HCT116 (cell line): ENCODE results near the gene RAET1L. TPM values are rescaled to one million over a fixed set of nuclear protein-coding genes. Genes with fewer than 3 reads are reported as not detected.

Experiments
- ATAC-seq: fragments of 200-7000 bp; cut with Tn5 transposase; 2 replicates; pipeline ENCODE4 v1.9.1; 2020; ENCODE audit warnings: mild to moderate bottlenecking, moderate library complexity
- BruUV-seq: library from RNA; stranded (reverse); fragments of 400-500 nt; replicated peaks from 2 replicates; lab custom pipeline; 2021; lab: Mats Ljungman, UMichigan
- CTCF ChIA-PET: fragments of 300-600 bp; sonication (Branson Sonifier 250); formaldehyde crosslinking; loops from one replicate; lab custom pipeline; 2021; ENCODE audit warnings: antibody characterized with exemption; lab: Charles Lee
- POLR2A ChIA-PET: fragments of 300-600, 350-600 bp; sonication (Branson Sonifier 250); formaldehyde crosslinking; loops from one replicate; lab custom pipeline; 2021; ENCODE audit warnings: antibody characterized with exemption; lab: Charles Lee
- RAD21 ChIA-PET, 2 experiments: fragments of 300-600 bp; sonication (Branson Sonifier 250); formaldehyde crosslinking; loops; one replicate each; lab custom pipeline; 2023; ENCODE audit warnings: low total read pairs in 2 of 2; ENCODE audit not compliant: uncharacterized antibody in 2 of 2, unreplicated experiment in 2 of 2, low non-redundant PET in 1 of 2; lab: Charles Lee
- DNase-seq: peaks from one replicate; pipeline ENCODE4 v3.0.0-alpha.2; 2010; ENCODE audit warnings: low read depth, low spot score
- H2AFZ ChIP-seq: fragments of 200-600 bp; shearing (Covaris generic), sonication (generic); 2 replicates; pipeline ENCODE4 v1.6.1; 2017; ENCODE audit warnings: low read depth, mixed run types, mixed read lengths, antibody characterized with exemption, low read length; ENCODE audit not compliant: poor library complexity, severe bottlenecking
- H3K27ac ChIP-seq: 2 replicates; pipeline ENCODE4 v1.5.1; 2012; ENCODE audit warnings: low read depth, low read length
- H3K27me3 ChIP-seq: fragments of 200-600 bp; sonication (generic); 2 replicates; pipeline ENCODE4 v1.6.1; 2016; ENCODE audit warnings: mixed run types, low read length, mixed read lengths; ENCODE audit not compliant: insufficient read depth
- H3K36me3 ChIP-seq, 2 experiments: fragments of 200-500 bp in 1 of 2; fragments of 200-600 bp in 1 of 2; sonication (Bioruptor generic) in 1 of 2; sonication (generic) in 1 of 2; 2 replicates each; pipeline versions ENCODE4 v1.5.1 to v1.6.1; 2014 to 2016; ENCODE audit warnings: low read length in 2 of 2, inconsistent platforms in 1 of 2, mixed read lengths in 1 of 2, mixed run types in 1 of 2; ENCODE audit not compliant: insufficient read depth in 2 of 2, control insufficient read depth in 1 of 2
- H3K4me1 ChIP-seq, 2 experiments: fragments of 200-600 bp in 1 of 2; sonication (generic) in 1 of 2; 2 replicates each; pipeline versions ENCODE4 v1.5.1 to v1.6.1; 2012 to 2017; ENCODE audit warnings: low read length in 2 of 2, inconsistent platforms in 1 of 2, mild to moderate bottlenecking in 1 of 2, mixed read lengths in 1 of 2, mixed run types in 1 of 2, moderate library complexity in 1 of 2; ENCODE audit not compliant: insufficient read depth in 2 of 2, control insufficient read depth in 1 of 2
- H3K4me2 ChIP-seq: fragments of 200-600 bp; sonication (generic); 2 replicates; pipeline ENCODE4 v1.6.1; 2017; ENCODE audit warnings: mixed run types, low read length, mixed read lengths
- H3K4me3 ChIP-seq, 2 experiments: fragments of 200-600 bp in 1 of 2; sonication (generic) in 1 of 2; replicated peaks in 1 of 2; 2 replicates each; pipeline ENCODE4 v1.5.1; 2011 to 2016; ENCODE audit warnings: low read length in 2 of 2, control low read depth in 1 of 2, low read depth in 1 of 2, mild to moderate bottlenecking in 1 of 2, mixed read lengths in 1 of 2, mixed run types in 1 of 2
- H3K79me2 ChIP-seq: fragments of 200-600 bp; sonication (generic); 2 replicates; pipeline ENCODE4 v1.6.1; 2017; ENCODE audit warnings: mild to moderate bottlenecking, mixed run types, low read length, moderate library complexity, mixed read lengths; ENCODE audit not compliant: insufficient read depth
- H3K9ac ChIP-seq: fragments of 200-600 bp; sonication (generic); 2 replicates; pipeline ENCODE4 v1.6.1; 2016; ENCODE audit warnings: low read length, mixed read lengths
- H3K9me2 ChIP-seq: fragments of 200-600 bp; sonication (generic), shearing (Covaris generic); 2 replicates; pipeline ENCODE4 v1.6.1; 2017; ENCODE audit warnings: mixed run types, mild to moderate bottlenecking, moderate library complexity; ENCODE audit not compliant: insufficient read depth
- H3K9me3 ChIP-seq, 2 experiments: fragments of 200-500 bp in 1 of 2; fragments of 200-600 bp in 1 of 2; sonication (Bioruptor generic) in 1 of 2; sonication (generic) in 1 of 2; 2 replicates each; pipeline ENCODE4 v1.6.1; 2014 to 2017; ENCODE audit warnings: low read length in 2 of 2, mixed read lengths in 2 of 2, inconsistent platforms in 1 of 2, low read depth in 1 of 2, mild to moderate bottlenecking in 1 of 2, mixed run types in 1 of 2, moderate library complexity in 1 of 2; ENCODE audit not compliant: control insufficient read depth in 1 of 2, insufficient read depth in 1 of 2
- H4K20me1 ChIP-seq: fragments of 200-600 bp; sonication (generic), shearing (Covaris generic); 2 replicates; pipeline ENCODE4 v1.6.1; 2017; ENCODE audit warnings: mixed run types, mild to moderate bottlenecking, moderate library complexity; ENCODE audit not compliant: insufficient read depth
- CBX3 ChIP-seq: IDR thresholded peaks from 2 replicates; pipeline ENCODE4 v1.6.1; 2012; ENCODE audit warnings: low read depth
- CEBPB ChIP-seq: IDR thresholded peaks from 2 replicates; pipeline ENCODE4 v1.6.1; 2012; ENCODE audit warnings: low read depth
- EGR1 ChIP-seq: IDR thresholded peaks from 2 replicates; pipeline ENCODE4 v1.6.1; 2012; ENCODE audit warnings: low read depth
- EZH2phosphoT487 ChIP-seq: fragments of 200-600 bp; IDR thresholded peaks from 2 replicates; pipeline ENCODE4 v1.6.1; 2018; ENCODE audit warnings: antibody characterized with exemption, borderline replicate concordance
- FOSL1 ChIP-seq: IDR thresholded peaks from 2 replicates; pipeline ENCODE4 v1.6.1; 2012; ENCODE audit warnings: low read depth
- JUND ChIP-seq: IDR thresholded peaks from 2 replicates; pipeline ENCODE4 v1.6.1; 2012
- POLR2AphosphoS5 ChIP-seq: IDR thresholded peaks from 2 replicates; pipeline ENCODE4 v1.6.1; 2011; ENCODE audit warnings: mild to moderate bottlenecking, low read depth, low read length, moderate library complexity
- RAD21 ChIP-seq: IDR thresholded peaks from 2 replicates; pipeline ENCODE4 v1.6.1; 2012; ENCODE audit warnings: low read depth, mild to moderate bottlenecking
- SIN3A ChIP-seq: IDR thresholded peaks from 2 replicates; pipeline ENCODE4 v1.6.1; 2012; ENCODE audit warnings: low read depth
- SRF ChIP-seq: IDR thresholded peaks from 2 replicates; pipeline ENCODE4 v1.6.1; 2012; ENCODE audit warnings: low read depth
- TCF7L2 ChIP-seq: IDR thresholded peaks from 2 replicates; pipeline ENCODE4 v1.7.0; 2011; ENCODE audit warnings: borderline replicate concordance, inconsistent platforms; ENCODE audit not compliant: insufficient read depth, insufficient read length; ENCODE audit errors: extremely low read depth
- YY1 ChIP-seq: IDR thresholded peaks from 2 replicates; pipeline ENCODE4 v1.6.1; 2011; ENCODE audit warnings: low read length, low read depth, moderate library complexity, mild to moderate bottlenecking; ENCODE audit not compliant: insufficient replicate concordance; ENCODE audit errors: extremely low read depth
- ZFX ChIP-seq: fragments of 450-650 bp; IDR thresholded peaks from 2 replicates; pipeline ENCODE4 v1.6.1; 2017
- ZNF274 ChIP-seq: fragments of 200-500 bp; sonication (Bioruptor generic); IDR thresholded peaks from 2 replicates; pipeline ENCODE4 v1.6.1; 2014; ENCODE audit warnings: mild to moderate bottlenecking, low read depth, low read length, inconsistent platforms
- intact Hi-C: fragments of 100-400 bp; cut with micrococcal nuclease; formaldehyde crosslinking; loops from 2 replicates; pipeline ENCODE4 v1.10.0; 2022
- total RNA-seq: library from RNA; stranded (reverse); gene quantifications from one replicate; pipeline ENCODE4 v1.2.1, GENCODE V29; 2021; ENCODE audit not compliant: unreplicated experiment
- TF ChIP-seq, protein P1 (sequence below): IDR thresholded peaks from 2 replicates; pipeline ENCODE4 v1.6.1; 2011; ENCODE audit warnings: mild to moderate bottlenecking, low read length, moderate library complexity; ENCODE audit not compliant: insufficient replicate concordance; ENCODE audit errors: extremely low read depth
- TF ChIP-seq, protein P2 (sequence below), 3 experiments: fragments of 200-600 bp in 1 of 3; sonication (generic) in 1 of 3; IDR thresholded peaks in 2 of 3; conservative IDR thresholded peaks in 1 of 3; 2 replicates each; pipeline ENCODE4 v1.5.1; 2012 to 2017; ENCODE audit warnings: low read depth in 2 of 3, low read length in 2 of 3, antibody characterized with exemption in 1 of 3, borderline replicate concordance in 1 of 3, control low read depth in 1 of 3, mild to moderate bottlenecking in 1 of 3, mixed read lengths in 1 of 3, mixed run types in 1 of 3, moderate library complexity in 1 of 3; ENCODE audit not compliant: insufficient read depth in 1 of 3
- TF ChIP-seq, protein P3 (sequence below): IDR thresholded peaks from 2 replicates; pipeline ENCODE4 v1.6.1; 2012
- TF ChIP-seq, protein P4 (sequence below): IDR thresholded peaks from 2 replicates; pipeline ENCODE4 v1.6.1; 2012; ENCODE audit warnings: low read depth
- TF ChIP-seq, protein P5 (sequence below): IDR thresholded peaks from 2 replicates; pipeline ENCODE4 v1.6.1; 2012

The RAET1L gene
- total RNA-seq, 1 experiment from 2014 or later, result 1.5 TPM

DNA sequence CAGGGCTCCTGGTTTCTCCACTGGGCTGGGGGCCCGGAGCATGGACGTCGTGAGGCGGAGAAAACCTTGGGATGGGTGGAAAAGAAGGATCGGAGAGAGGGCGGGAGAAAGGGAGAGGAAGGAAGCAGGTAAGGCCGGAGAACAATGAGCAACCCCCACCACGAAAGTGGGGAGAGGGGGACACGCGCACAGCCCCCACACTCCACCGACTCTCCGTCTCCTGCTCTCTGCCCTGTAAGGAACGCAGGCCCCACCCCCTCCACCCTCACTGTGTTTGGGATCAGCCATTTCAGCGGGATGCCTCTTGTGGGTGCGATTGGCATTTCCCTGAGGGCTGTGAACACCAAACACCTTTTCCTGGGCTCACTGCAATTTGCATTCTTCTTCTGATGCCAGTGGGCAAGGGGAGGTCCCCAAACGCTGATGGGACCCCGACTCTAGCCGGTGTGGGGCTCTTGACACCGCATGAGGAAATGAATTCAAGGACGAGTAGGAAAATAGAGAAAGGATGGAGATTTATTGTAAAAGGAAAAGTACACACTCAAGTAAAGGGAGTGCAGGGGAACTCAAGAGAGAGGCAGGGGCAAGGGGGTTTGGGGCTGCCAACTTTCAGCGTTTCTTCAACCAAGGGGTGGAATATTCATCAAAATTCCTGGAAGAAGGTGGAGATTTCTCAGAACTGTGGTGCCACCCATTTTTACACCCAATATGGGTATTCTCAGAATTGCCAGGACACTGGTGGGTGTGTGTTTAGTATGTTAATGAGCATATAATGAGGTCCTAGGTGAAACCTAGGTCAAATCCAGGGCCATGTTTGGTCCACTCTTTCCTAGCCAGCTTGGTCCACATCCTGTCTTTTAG, 13.1 kb upstream of the RAET1L start:
- POLR2A ChIA-PET, result no interaction called here
- no peaks in the 10 kb centered on the region for H3K79me2 ChIP-seq
- DNase-seq, result no peak
- H3K9me2 ChIP-seq, result no peaks in the 10 kb centered on the region
- H3K4me3 ChIP-seq, result no peak overlapping the region
- no peaks in the 10 kb centered on the region for H4K20me1 ChIP-seq
- no peak overlapping the region for H3K27ac ChIP-seq
- no peaks in the 10 kb centered on the region for H3K4me1 ChIP-seq
- ATAC-seq, result peak; percentile 38; the same call in 1 of the 2 replicates
- intact Hi-C loops, result no loop called here
- H3K9ac ChIP-seq, result no peak overlapping the region
- RAD21 ChIA-PET, result no interaction called here
- no TSS peak for BruUV-seq
- H3K27me3 ChIP-seq, result no peaks in the 10 kb centered on the region
- no peaks in the 10 kb centered on the region for H3K9me3 ChIP-seq
- no peak overlapping the region for H2AFZ ChIP-seq
- CTCF ChIA-PET, result no interaction called here
- no peak for TF ChIP-seq FOSL1
- no peak for TF ChIP-seq RAD21
- TF ChIP-seq, protein P1, sequence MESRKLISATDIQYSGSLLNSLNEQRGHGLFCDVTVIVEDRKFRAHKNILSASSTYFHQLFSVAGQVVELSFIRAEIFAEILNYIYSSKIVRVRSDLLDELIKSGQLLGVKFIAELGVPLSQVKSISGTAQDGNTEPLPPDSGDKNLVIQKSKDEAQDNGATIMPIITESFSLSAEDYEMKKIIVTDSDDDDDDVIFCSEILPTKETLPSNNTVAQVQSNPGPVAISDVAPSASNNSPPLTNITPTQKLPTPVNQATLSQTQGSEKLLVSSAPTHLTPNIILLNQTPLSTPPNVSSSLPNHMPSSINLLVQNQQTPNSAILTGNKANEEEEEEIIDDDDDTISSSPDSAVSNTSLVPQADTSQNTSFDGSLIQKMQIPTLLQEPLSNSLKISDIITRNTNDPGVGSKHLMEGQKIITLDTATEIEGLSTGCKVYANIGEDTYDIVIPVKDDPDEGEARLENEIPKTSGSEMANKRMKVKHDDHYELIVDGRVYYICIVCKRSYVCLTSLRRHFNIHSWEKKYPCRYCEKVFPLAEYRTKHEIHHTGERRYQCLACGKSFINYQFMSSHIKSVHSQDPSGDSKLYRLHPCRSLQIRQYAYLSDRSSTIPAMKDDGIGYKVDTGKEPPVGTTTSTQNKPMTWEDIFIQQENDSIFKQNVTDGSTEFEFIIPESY, result no peak
- TF ChIP-seq ZNF274, result no peak
- no peak for TF ChIP-seq SRF
- no peak for TF ChIP-seq CEBPB
- no peak for TF ChIP-seq SIN3A
- TF ChIP-seq, protein P2, sequence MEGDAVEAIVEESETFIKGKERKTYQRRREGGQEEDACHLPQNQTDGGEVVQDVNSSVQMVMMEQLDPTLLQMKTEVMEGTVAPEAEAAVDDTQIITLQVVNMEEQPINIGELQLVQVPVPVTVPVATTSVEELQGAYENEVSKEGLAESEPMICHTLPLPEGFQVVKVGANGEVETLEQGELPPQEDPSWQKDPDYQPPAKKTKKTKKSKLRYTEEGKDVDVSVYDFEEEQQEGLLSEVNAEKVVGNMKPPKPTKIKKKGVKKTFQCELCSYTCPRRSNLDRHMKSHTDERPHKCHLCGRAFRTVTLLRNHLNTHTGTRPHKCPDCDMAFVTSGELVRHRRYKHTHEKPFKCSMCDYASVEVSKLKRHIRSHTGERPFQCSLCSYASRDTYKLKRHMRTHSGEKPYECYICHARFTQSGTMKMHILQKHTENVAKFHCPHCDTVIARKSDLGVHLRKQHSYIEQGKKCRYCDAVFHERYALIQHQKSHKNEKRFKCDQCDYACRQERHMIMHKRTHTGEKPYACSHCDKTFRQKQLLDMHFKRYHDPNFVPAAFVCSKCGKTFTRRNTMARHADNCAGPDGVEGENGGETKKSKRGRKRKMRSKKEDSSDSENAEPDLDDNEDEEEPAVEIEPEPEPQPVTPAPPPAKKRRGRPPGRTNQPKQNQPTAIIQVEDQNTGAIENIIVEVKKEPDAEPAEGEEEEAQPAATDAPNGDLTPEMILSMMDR (IDR thresholded peaks at IDR 0.05 in 2 of 3, conservative IDR thresholded peaks at IDR 0.05 in 1 of 3; ENCODE audit: borderline replicate concordance in 1 of 3, insufficient read depth in 1 of 3, low read depth in 2 of 3, low read length in 2 of 3), result no peak
- TF ChIP-seq TCF7L2, result no peak
- no peak for TF ChIP-seq EGR1
- TF ChIP-seq ZFX, result no peak
- TF ChIP-seq EZH2phosphoT487, result no peak
- TF ChIP-seq, protein P3, sequence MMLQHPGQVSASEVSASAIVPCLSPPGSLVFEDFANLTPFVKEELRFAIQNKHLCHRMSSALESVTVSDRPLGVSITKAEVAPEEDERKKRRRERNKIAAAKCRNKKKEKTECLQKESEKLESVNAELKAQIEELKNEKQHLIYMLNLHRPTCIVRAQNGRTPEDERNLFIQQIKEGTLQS, result no peak
- TF ChIP-seq, protein P4, sequence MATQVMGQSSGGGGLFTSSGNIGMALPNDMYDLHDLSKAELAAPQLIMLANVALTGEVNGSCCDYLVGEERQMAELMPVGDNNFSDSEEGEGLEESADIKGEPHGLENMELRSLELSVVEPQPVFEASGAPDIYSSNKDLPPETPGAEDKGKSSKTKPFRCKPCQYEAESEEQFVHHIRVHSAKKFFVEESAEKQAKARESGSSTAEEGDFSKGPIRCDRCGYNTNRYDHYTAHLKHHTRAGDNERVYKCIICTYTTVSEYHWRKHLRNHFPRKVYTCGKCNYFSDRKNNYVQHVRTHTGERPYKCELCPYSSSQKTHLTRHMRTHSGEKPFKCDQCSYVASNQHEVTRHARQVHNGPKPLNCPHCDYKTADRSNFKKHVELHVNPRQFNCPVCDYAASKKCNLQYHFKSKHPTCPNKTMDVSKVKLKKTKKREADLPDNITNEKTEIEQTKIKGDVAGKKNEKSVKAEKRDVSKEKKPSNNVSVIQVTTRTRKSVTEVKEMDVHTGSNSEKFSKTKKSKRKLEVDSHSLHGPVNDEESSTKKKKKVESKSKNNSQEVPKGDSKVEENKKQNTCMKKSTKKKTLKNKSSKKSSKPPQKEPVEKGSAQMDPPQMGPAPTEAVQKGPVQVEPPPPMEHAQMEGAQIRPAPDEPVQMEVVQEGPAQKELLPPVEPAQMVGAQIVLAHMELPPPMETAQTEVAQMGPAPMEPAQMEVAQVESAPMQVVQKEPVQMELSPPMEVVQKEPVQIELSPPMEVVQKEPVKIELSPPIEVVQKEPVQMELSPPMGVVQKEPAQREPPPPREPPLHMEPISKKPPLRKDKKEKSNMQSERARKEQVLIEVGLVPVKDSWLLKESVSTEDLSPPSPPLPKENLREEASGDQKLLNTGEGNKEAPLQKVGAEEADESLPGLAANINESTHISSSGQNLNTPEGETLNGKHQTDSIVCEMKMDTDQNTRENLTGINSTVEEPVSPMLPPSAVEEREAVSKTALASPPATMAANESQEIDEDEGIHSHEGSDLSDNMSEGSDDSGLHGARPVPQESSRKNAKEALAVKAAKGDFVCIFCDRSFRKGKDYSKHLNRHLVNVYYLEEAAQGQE, result no peak
- no peak for TF ChIP-seq JUND
- TF ChIP-seq, protein P5, sequence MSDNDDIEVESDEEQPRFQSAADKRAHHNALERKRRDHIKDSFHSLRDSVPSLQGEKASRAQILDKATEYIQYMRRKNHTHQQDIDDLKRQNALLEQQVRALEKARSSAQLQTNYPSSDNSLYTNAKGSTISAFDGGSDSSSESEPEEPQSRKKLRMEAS, result no peak
- TF ChIP-seq POLR2AphosphoS5, result no peak
- no peak for TF ChIP-seq YY1
- TF ChIP-seq CBX3, result no peak
- H3K4me2 ChIP-seq, result no peak overlapping the region
- H3K36me3 ChIP-seq, result no peaks in the 10 kb centered on the region
